GM10847 (cell line): ENCODE measurements around the gene PANK4.

Source experiments
- POLR2A ChIP-seq: IDR thresholded peaks from 2 replicates; pipeline ENCODE4 v1.6.1; 2011; ENCODE audit not compliant: insufficient read length; ENCODE audit errors: extremely low read depth

Gene PANK4

DNA sequence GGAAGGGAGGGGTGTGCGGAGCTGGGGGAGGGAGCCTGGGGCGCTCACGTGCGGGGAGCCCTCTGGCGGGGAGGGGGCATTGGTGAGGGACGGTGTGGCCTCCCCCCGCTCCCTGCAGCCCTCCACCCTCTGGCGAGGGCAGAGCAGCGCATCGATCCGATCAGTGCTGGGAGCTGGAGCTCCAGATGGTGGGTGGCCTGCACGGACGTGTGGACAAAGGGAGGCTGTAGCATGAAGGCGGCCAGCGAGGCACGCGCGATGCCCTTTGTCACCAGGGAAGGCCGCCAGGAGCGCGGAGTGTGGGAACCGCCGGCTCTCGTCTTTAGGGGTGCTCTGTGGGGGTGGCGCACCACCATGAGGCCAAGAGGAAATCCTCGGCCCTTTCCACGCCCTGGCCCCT, 9.1 kb upstream of the PANK4 start:
- TF ChIP-seq POLR2A: no peak

DNA sequence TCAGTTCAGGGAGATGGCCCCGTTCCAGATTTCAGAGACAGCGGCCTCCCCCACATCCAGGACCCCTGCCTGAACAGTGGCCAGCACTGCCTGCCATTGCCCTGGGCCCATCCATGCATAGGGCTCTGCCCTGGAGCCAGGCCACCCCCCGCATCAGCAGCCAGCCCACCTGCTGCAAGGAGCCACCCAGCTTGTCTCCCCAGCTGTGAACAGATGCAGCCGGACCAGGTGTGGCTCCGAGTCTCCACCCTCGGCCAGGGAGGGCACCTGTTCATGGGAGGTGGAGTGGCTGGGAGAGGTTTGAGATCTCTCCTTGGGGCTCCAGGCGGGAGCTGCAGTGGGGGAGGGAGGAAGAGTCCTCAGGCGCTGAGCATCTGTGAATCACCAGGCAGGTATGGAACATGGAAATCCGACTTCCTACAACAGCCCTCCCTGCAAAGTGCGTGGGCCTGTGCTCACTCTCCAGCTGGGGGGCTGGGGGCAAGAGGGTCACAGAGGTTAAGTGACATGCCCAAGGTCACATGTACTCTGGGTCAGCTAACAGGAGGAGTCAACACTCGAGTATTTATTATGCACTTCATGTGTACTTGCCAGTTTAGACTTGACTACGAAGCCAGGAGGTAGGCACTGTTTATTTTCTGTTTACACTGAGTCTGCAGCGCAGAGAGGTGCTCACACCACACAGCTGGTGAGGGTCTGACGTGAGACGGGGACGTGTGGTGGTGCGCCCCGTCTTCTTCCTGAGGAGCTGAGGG, 8.5 kb upstream of the PANK4 start:
- TF ChIP-seq POLR2A: no peak

GRCh38 chr1:2534315-2534686, 7.9 kb upstream of the PANK4 start:
- no peak for TF ChIP-seq POLR2A

GRCh38 chr1:2533365-2533764, 7.0 kb upstream of the PANK4 start:
- no peak for TF ChIP-seq POLR2A

DNA sequence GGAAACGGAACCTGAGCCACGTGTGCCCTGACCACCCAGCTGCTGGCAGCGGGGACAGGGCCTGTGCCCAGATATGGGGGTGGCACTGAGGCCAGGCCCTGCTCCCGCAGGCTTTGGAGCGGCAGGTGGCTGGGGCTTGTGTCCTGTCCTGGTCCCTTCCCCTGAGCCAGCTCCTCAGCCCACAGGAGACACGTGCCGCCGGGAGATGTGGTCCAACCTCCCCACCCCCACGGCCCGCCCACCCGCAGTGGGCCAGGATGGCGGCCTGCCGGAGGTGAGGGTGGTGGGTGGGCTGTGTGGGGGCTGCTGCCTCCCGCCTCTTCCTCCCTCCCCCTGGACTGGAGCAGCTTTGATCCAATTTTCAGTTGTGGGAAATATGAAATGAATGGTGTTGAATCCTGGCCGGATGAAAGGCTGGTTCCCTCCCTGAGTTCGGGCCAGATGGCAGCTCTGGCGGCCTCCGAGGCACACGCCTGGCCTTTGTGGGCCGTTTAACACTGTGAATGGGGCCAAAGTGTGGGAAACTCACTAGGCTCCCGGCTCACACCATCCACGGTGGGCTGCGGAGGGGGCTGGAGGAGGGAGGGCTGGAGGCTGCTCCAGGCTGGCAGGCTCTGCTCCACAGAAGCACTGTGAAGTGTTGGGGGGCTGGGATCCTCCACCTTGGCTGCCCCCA, 6.2 kb upstream of the PANK4 start:
- no peak for TF ChIP-seq POLR2A

- no peak for TF ChIP-seq POLR2A
Observed at GRCh38 chr1:2530513-2531361, 4.3 kb upstream of the PANK4 start.

DNA sequence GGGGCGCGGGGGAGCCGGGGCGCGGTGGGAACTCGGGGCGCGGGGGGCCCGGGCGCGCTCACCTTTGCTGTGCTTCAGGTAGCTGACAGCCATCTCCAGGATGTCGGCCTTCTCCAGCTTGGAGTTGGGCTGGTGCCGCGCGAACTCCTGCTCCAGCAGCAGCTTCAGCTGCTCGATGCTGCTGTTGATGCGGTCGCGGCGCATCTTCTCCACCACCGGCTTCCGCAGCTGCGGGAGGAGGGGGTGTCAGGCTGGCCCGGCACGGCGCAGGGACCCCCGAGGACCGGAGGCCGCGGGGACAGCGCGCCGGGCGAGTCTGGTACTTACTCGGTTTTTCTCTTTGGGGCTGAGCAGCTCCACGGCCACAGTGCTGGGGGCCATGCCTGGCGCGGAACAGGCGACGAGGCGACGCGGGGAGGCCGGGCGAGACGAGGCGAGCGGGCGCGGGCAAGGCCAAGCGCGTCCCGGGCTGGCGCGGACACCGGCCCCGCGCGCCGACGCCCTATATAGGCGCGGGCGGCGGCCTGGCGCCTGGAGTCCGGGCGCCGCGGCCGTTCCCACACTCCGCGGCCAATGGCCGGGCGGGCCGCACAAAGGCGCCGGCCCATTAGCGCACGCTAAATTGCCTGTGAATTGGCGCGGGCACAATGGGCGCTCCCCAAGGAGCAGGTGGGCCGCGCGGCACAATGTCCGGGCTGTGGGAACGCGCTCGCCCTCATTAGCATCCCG, 3.6 kb upstream of the PANK4 start, which contains the start of gene HES5:
Gene HES5, minus strand, starts transcription at position 480 of the 729 bp plus-strand sequence. Its CDS starts 99 bp downstream, at position 381.
- no peak for TF ChIP-seq POLR2A

GRCh38 chr1:2528966-2529783, 2.8 kb upstream of the PANK4 start:
- no peak for TF ChIP-seq POLR2A

DNA sequence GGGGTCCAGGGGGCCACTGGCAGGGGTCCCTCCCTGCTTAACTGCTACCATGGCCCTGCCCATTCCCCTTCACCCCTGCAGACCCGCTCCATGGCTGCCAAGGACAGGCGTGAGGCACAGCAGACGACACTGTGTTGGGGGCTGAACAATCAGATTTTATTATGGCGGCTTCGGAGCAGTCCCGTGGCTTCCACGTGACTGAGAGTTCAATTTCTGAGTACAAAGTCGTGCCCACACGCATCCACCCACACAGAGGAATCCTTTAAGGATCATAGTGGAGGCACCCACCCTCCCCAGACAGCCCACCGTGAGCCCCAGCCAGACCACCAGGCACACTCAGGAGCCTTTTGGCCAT, 2.2 kb upstream of the PANK4 start:
- TF ChIP-seq POLR2A: no peak

DNA sequence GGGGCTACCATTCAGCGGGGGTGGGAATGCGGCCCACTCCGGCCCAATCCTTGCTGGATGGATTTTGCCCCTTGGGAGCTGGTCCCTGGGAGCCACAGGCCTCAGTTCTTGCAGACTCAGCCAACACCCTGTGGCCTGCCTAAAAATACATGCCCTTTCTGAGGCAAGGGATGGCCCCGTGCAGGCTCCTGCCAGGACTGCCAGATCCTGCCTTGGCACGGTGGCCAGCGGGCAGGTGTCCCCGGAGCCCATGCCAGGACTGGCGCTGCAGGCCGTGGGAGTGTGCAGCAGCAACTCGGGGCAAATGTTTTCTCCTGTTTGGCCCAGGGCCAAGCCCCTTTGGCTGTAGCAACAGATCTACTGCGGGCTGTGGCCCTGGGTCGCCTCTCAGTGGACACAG, 1.6 kb upstream of the PANK4 start:
- no peak for TF ChIP-seq POLR2A

DNA sequence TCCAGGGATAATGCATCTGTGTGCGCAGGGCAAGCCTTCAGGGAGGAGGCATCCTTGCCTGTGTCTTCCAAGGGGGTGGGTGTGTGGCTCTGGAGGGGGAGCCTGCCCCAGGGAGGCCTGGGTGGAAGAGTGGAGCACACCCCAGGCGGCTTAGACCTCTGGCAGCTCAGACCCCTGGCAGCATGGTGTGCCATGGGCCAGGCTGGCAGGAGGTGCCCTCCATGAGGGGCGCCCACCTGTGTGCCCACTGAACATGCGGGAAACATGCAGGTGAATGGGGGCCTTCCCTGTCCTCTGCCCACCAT, 1.1 kb upstream of the PANK4 start:
- no peak for TF ChIP-seq POLR2A

GRCh38 chr1:2526824-2527555, 594 bp upstream of the PANK4 start:
- TF ChIP-seq POLR2A: no peak

- no peak for TF ChIP-seq POLR2A
Observed at GRCh38 chr1:2525572-2525919, 850 bp downstream of the PANK4 start.

DNA sequence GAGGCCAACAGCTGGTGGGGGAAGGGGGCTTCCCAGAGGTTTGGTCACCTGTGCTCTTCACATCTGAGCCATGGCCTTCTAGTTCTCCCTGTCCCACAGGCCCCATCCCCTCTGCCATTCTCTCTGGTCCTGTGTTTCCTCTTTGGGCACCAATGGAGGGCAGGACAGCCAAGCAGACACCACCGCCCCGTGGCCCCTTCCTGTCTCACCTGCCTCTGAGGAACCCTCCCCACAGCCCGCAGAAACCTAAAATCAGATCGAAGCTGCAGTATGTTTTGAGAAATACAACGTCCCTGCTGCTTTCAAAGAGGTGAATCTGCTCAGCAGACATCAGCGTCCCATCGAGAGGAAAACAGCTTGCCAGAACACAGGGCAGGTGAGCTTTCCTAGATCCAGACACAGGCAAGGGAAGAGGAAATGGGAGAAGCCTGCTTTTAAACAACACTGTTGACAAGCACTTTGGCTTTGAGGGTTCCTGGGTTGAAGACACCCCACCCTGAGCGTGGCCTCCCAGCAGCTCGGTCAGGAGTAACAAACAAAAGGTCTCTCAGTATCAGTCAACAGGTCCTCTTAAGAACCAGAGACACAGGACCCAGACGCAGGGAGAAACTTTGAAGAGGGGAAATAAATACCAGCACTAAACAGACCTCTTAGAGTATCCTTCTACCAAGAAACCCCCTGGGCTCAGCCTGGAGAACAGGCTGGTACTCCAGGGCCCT, 2.3 kb downstream of the PANK4 start:
- TF ChIP-seq POLR2A: no peak
